Endothelial cell of umbilical vein (primary cell): ENCODE results near the gene ECSIT. TPM values are rescaled to one million over a fixed set of nuclear protein-coding genes. Genes with fewer than 3 reads are reported as not detected.

Experiments used
- BruUV-seq: library from RNA; stranded (reverse); fragments of 400-500 nt; replicated peaks from 2 replicates; lab custom pipeline; 2021; lab: Mats Ljungman, UMichigan
- CTCF ChIA-PET: fragments of 300-600, 350-600 bp; sonication (Branson Sonifier 250); formaldehyde crosslinking; loops from one replicate; lab custom pipeline; 2021; ENCODE audit warnings: antibody characterized with exemption, inconsistent platforms; lab: Charles Lee
- POLR2A ChIA-PET: fragments of 300-600, 350-600 bp; sonication (Branson Sonifier 250); formaldehyde crosslinking; loops from one replicate; lab custom pipeline; 2021; ENCODE audit warnings: antibody characterized with exemption, inconsistent platforms; lab: Charles Lee
- DNase-seq: peaks from one replicate; pipeline ENCODE4 v3.0.0-alpha.2; 2011; ENCODE audit warnings: low read depth, low spot score
- FAIRE-seq: peaks from 2 replicates; lab custom pipeline; 2011; peaks lifted over from hg19 to GRCh38; lab: Jason Lieb, UNC
- H2AFZ ChIP-seq: 2 replicates; pipeline ENCODE4 v1.6.0; 2012; ENCODE audit warnings: low read depth, low read length, control low read depth, inconsistent platforms
- H3K27ac ChIP-seq: 2 replicates; pipeline ENCODE4 v1.5.1; 2011; ENCODE audit warnings: low read depth, mild to moderate bottlenecking, control low read depth, low read length, moderate library complexity; ENCODE audit not compliant: insufficient read depth
- H3K27me3 ChIP-seq, 2 experiments: 2 replicates each; pipeline versions ENCODE4 v1.6.0 to v1.6.1; 2011; ENCODE audit warnings: low read length in 2 of 2, mixed read lengths in 1 of 2; ENCODE audit not compliant: control insufficient read depth in 2 of 2, insufficient read depth in 2 of 2
- H3K36me3 ChIP-seq, 2 experiments: 2 replicates in 1 of 2; 3 replicates in 1 of 2; pipeline ENCODE4 v1.5.1; 2011; ENCODE audit warnings: low read length in 2 of 2, mild to moderate bottlenecking in 1 of 2, moderate library complexity in 1 of 2; ENCODE audit not compliant: control insufficient read depth in 2 of 2, insufficient read depth in 2 of 2; ENCODE audit errors: extremely low read depth in 1 of 2
- H3K4me1 ChIP-seq: 3 replicates; pipeline ENCODE4 v1.5.1; 2011; ENCODE audit warnings: mild to moderate bottlenecking, low read length; ENCODE audit not compliant: control insufficient read depth, insufficient read depth; ENCODE audit errors: extremely low read depth
- H3K4me2 ChIP-seq: 2 replicates; pipeline ENCODE4 v1.6.1; 2011; ENCODE audit warnings: low read length, control low read depth, mixed read lengths; ENCODE audit not compliant: insufficient read depth
- H3K4me3 ChIP-seq, 3 experiments: fragments of 200-600 bp in 1 of 3; sonication (generic), shearing (Covaris generic) in 1 of 3; replicated peaks in 1 of 3; 2 replicates each; pipeline ENCODE4 v1.5.1; 2011 to 2016; ENCODE audit warnings: control low read depth in 3 of 3, low read length in 3 of 3, mild to moderate bottlenecking in 2 of 3, inconsistent platforms in 1 of 3, low read depth in 1 of 3, moderate library complexity in 1 of 3; ENCODE audit not compliant: insufficient read depth in 1 of 3
- H3K79me2 ChIP-seq: 2 replicates; pipeline ENCODE4 v1.6.0; 2012; ENCODE audit warnings: low read length, inconsistent platforms; ENCODE audit not compliant: control insufficient read depth, insufficient read depth
- H3K9ac ChIP-seq: replicated peaks from 2 replicates; pipeline ENCODE3; 2011; ENCODE audit warnings: low read length, control low read depth; ENCODE audit not compliant: insufficient read depth; ENCODE audit errors: extremely low read depth
- H3K9me1 ChIP-seq: replicated peaks from 3 replicates; pipeline ENCODE4 v1.6.0; 2011; ENCODE audit warnings: mild to moderate bottlenecking, low read length; ENCODE audit not compliant: control insufficient read depth, insufficient read depth; ENCODE audit errors: extremely low read depth
- H3K9me3 ChIP-seq: replicated peaks from 2 replicates; pipeline ENCODE4 v1.5.1; 2012; ENCODE audit warnings: low read length, inconsistent platforms; ENCODE audit not compliant: control insufficient read depth, insufficient read depth
- H4K20me1 ChIP-seq: replicated peaks from 2 replicates; pipeline ENCODE3; 2011; ENCODE audit warnings: mild to moderate bottlenecking, low read length; ENCODE audit not compliant: control insufficient read depth, insufficient read depth; ENCODE audit errors: extremely low read depth
- CTCF ChIP-seq, 2 donors: IDR thresholded peaks; 1 replicate in 1 of 2; 2 replicates in 1 of 2; pipeline ENCODE4 v1.5.1; 2011; ENCODE audit warnings: low read length in 2 of 2, mild to moderate bottlenecking in 2 of 2, moderate library complexity in 2 of 2, control low read depth in 1 of 2, inconsistent platforms in 1 of 2, low read depth in 1 of 2; ENCODE audit not compliant: insufficient read depth in 1 of 2; ENCODE audit errors: extremely low read depth in 1 of 2
- EZH2 ChIP-seq: IDR thresholded peaks from 2 replicates; pipeline ENCODE4 v1.6.1; 2012; ENCODE audit warnings: borderline replicate concordance, low read depth, mild to moderate bottlenecking, moderate library complexity, low read length, inconsistent platforms; ENCODE audit not compliant: severe bottlenecking
- FOS ChIP-seq: IDR thresholded peaks from 2 replicates; pipeline ENCODE4 v1.6.1; 2011; ENCODE audit warnings: mild to moderate bottlenecking, low read length, moderate library complexity, borderline replicate concordance; ENCODE audit not compliant: insufficient read depth
- GATA2 ChIP-seq: IDR thresholded peaks from 2 replicates; pipeline ENCODE4 v1.7.0; 2011; ENCODE audit warnings: low read depth, mild to moderate bottlenecking, moderate library complexity, mixed read lengths, low read length; ENCODE audit not compliant: insufficient read length, insufficient read depth
- JUN ChIP-seq: IDR thresholded peaks from 2 replicates; pipeline ENCODE4 v1.6.1; 2011; ENCODE audit warnings: borderline replicate concordance, low read depth; ENCODE audit not compliant: insufficient read length, insufficient read depth
- MAX ChIP-seq: IDR thresholded peaks from 2 replicates; pipeline ENCODE4 v1.6.1; 2011; ENCODE audit not compliant: insufficient read depth, insufficient read length
- MYC ChIP-seq: IDR thresholded peaks from one replicate; pipeline ENCODE4 v1.6.1; 2011; ENCODE audit warnings: mild to moderate bottlenecking, low read depth, low read length
- POLR2A ChIP-seq: IDR thresholded peaks from 2 replicates; pipeline ENCODE4 v1.6.1; 2012; ENCODE audit warnings: low read depth, mild to moderate bottlenecking, control low read depth, low read length
- POLR2AphosphoS5 ChIP-seq: IDR thresholded peaks from 2 replicates; pipeline ENCODE4 v1.6.1; 2012; ENCODE audit warnings: low read depth, mild to moderate bottlenecking, control low read depth, low read length, moderate library complexity; ENCODE audit not compliant: insufficient read depth
- dilution Hi-C: fragments of 300-500 bp; cut with MboI; formaldehyde crosslinking; loops from one replicate; pipeline ENCODE4 v1.15.0; 2019; ENCODE audit warnings: low sequenced_read_pairs; ENCODE audit not compliant: extremely low pct_ligation_motif_present
- intact Hi-C: fragments of 100-400 bp; cut with micrococcal nuclease; formaldehyde crosslinking; loops from one replicate; pipeline ENCODE4 v1.10.0; 2022
- polyA plus RNA-seq, 4 experiments: library from polyadenylated mRNA; depleted of rRNA in 3 of 4; stranded (reverse) in 3 of 4; unstranded in 1 of 4; fragments of >200 nt; gene quantifications; 2 replicates each; pipeline versions ENCODE4 v1.2.1 to v1.2.3, GENCODE V29; 2011 to 2012; ENCODE audit warnings: missing spikeins in 1 of 4
- total RNA-seq: library from RNA; stranded (reverse); gene quantifications from 2 replicates; pipeline ENCODE4 v1.2.3, GENCODE V29; 2021

The ECSIT gene
- total and polyA plus RNA-seq, 2 donors (not counting 3 experiments of a cell fraction or from before 2014, with no cell fraction given), result 32.4 to 47.2 TPM

- no peak overlapping the region for H2AFZ ChIP-seq
- intact Hi-C loops, result loop anchor here (5.0 kb wide), 1 partner anchor 37 kb away; the partner anchor contains the start of gene CNN1
- H3K4me3 ChIP-seq, result no peak overlapping the region
- H3K27ac ChIP-seq, result no peak overlapping the region
- FAIRE-seq, result no peak
- H3K9me1 ChIP-seq, result no peaks in the 10 kb centered on the region
- dilution Hi-C loops, result no loop called here
- peaks cover 4% of the 10 kb centered on the region for H3K4me1 ChIP-seq
- H4K20me1 ChIP-seq, result no peaks in the 10 kb centered on the region
- H3K27me3 ChIP-seq, result no peaks in the 10 kb centered on the region
- H3K36me3 ChIP-seq, result peaks cover 3 to 9% of the 10 kb centered on the region in 2 experiments
- BruUV-seq, result no TSS peak
- DNase-seq, result no peak
- POLR2A ChIA-PET, result no interaction called here
- no peaks in the 10 kb centered on the region for H3K9me3 ChIP-seq
- no peaks in the 10 kb centered on the region for H3K79me2 ChIP-seq
- H3K4me2 ChIP-seq, result no peak overlapping the region
- CTCF ChIA-PET, result no interaction called here
- TF ChIP-seq POLR2AphosphoS5 (no peak), POLR2A (no peak), FOS (no peak)
- H3K9ac ChIP-seq, result no peak overlapping the region
Observed at GRCh38 chr19:11499890-11500420, 29.0 kb downstream of the ECSIT start.

- H3K4me3 ChIP-seq, result no peak overlapping the region
- H3K4me2 ChIP-seq, result no peak overlapping the region
- ChIA-PET CTCF (no interaction called here), POLR2A (no interaction called here)
- no peak for TF ChIP-seq MYC
- no peak for TF ChIP-seq GATA2
- no peak for TF ChIP-seq EZH2
- TF ChIP-seq JUN, result no peak
- no peak for TF ChIP-seq POLR2A
- TF ChIP-seq MAX, result no peak
- no peak for TF ChIP-seq CTCF (IDR thresholded peaks at IDR 0.05; ENCODE audit: extremely low read depth in 1 of 2, insufficient read depth in 1 of 2, low read depth in 1 of 2, low read length in 2 of 2)
- no peak for TF ChIP-seq POLR2AphosphoS5
- no peak for TF ChIP-seq FOS
- no peaks in the 10 kb centered on the region for H3K79me2 ChIP-seq
- H3K27me3 ChIP-seq, result no peaks in the 10 kb centered on the region
- H3K9me3 ChIP-seq, result no peaks in the 10 kb centered on the region
- H2AFZ ChIP-seq, result no peak overlapping the region
- FAIRE-seq (no peak), DNase-seq (no peak)
- H3K4me1 ChIP-seq, result no peaks in the 10 kb centered on the region
- H3K9ac ChIP-seq, result no peak overlapping the region
- no peak overlapping the region for H3K27ac ChIP-seq
- dilution Hi-C loops, result no loop called here
- no peaks in the 10 kb centered on the region for H3K9me1 ChIP-seq
- H3K36me3 ChIP-seq, result peaks cover 3 to 9% of the 10 kb centered on the region in 2 experiments
- intact Hi-C loops, result loop anchor here (5.0 kb wide), 1 partner anchor 38 kb away; the partner anchor contains the start of gene CNN1
- no peaks in the 10 kb centered on the region for H4K20me1 ChIP-seq
- BruUV-seq, result no TSS peak
Observed at GRCh38 chr19:11499220-11499726, 29.7 kb downstream of the ECSIT start.
